Keratinocyte (primary cell): Measurements from ENCODE around the gene CDH22.

Experiments
- EZH2 ChIP-seq: IDR thresholded peaks from one replicate; pipeline ENCODE4 v1.6.1; 2012; ENCODE audit warnings: inconsistent platforms, mild to moderate bottlenecking, low read length, moderate library complexity
- TF ChIP-seq, protein P1 (sequence below), 3 experiments: IDR thresholded peaks in 1 of 3; conservative IDR thresholded peaks in 1 of 3; optimal IDR thresholded peaks in 1 of 3; 2 replicates in 2 of 3; 3 replicates in 1 of 3; pipeline versions ENCODE3 to v1.5.1; 2011; ENCODE audit warnings: low read length in 3 of 3, mild to moderate bottlenecking in 3 of 3, moderate library complexity in 2 of 3, control low read depth in 1 of 3, inconsistent platforms in 1 of 3; ENCODE audit not compliant: insufficient read depth in 2 of 3; ENCODE audit errors: extremely low read depth in 1 of 3

DNA sequence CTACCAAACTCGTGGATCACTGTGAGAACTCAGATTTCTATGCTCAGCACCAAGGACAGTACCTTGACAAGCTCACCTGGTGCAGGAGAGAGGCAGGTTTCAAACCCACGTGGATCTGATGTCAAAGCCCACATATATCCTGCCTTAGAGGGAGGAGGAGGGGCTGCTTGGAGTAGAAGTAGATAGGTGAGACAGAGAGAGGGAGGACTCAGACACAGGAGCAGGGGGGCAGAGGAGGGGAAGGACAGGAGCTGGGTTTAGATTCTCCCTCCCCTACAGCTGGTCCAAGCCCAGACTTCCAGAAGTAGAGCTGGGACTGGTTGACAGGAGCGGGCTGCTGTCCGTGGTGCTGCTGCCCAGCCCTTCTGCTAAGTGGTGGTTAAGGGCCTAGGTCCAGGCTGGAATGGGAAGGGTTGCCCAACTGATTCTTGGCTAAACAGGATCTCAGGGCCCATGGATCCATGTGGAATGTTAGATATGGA is 77.5 kb downstream of the CDH22 start:
- TF ChIP-seq, protein P1, sequence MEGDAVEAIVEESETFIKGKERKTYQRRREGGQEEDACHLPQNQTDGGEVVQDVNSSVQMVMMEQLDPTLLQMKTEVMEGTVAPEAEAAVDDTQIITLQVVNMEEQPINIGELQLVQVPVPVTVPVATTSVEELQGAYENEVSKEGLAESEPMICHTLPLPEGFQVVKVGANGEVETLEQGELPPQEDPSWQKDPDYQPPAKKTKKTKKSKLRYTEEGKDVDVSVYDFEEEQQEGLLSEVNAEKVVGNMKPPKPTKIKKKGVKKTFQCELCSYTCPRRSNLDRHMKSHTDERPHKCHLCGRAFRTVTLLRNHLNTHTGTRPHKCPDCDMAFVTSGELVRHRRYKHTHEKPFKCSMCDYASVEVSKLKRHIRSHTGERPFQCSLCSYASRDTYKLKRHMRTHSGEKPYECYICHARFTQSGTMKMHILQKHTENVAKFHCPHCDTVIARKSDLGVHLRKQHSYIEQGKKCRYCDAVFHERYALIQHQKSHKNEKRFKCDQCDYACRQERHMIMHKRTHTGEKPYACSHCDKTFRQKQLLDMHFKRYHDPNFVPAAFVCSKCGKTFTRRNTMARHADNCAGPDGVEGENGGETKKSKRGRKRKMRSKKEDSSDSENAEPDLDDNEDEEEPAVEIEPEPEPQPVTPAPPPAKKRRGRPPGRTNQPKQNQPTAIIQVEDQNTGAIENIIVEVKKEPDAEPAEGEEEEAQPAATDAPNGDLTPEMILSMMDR (optimal IDR thresholded peaks at IDR 0.05 in 1 of 3, IDR thresholded peaks at IDR 0.05 in 1 of 3, conservative IDR thresholded peaks at IDR 0.05 in 1 of 3; ENCODE audit: extremely low read depth in 1 of 3, insufficient read depth in 2 of 3, low read length in 3 of 3): no peak
- TF ChIP-seq EZH2: no peak
